ENCODE measurements around the gene PPP2R3C.

DNA sequence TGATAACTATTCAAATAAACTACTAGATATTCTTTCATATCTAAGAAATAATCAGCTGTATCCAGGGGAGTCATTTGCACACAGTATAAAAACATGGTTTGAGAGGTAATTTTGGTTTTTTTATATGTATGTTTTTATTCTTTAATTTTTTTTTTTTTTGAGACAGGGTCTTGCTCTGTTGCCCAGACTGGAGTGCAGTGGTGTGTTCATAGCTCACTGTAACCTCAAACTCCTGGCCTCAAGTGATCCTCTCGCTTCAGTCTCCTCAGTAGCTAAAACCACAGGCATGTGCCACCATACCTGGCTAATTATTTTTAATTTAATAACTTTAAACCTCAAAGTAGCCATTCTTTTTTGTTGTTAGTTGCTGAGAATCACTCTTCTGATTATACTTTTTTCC, 2.3 kb upstream of the PPP2R3C start:
- TF ChIP-seq IRF2 (CRISPR knock-in tag; IDR thresholded peaks at IDR 0.05) (no peak), ZNF549 (CRISPR knock-in tag; IDR thresholded peaks at IDR 0.05) (no peak), ZNF367 (CRISPR knock-in tag; IDR thresholded peaks at IDR 0.05; ENCODE audit: borderline replicate concordance) (no peak), PCBP2 (optimal IDR thresholded peaks at IDR 0.05; ENCODE audit: low read depth, low read length, poor library complexity, severe bottlenecking) (no peak), ZFY (CRISPR knock-in tag; IDR thresholded peaks at IDR 0.05) (no peak), ATM (IDR thresholded peaks at IDR 0.05; ENCODE audit: borderline replicate concordance) (no peak), MYNN (CRISPR knock-in tag; IDR thresholded peaks at IDR 0.05; ENCODE audit: low read depth) (no peak), SUZ12 (IDR thresholded peaks at IDR 0.05; ENCODE audit: low read depth, low read length) (no peak), ZFP37 (CRISPR knock-in tag; IDR thresholded peaks at IDR 0.05; ENCODE audit: borderline replicate concordance) (no peak), ERF (CRISPR knock-in tag; IDR thresholded peaks at IDR 0.05) (no peak), NR3C1 (CRISPR knock-in tag; IDR thresholded peaks at IDR 0.05) (no peak), EP300 (IDR thresholded peaks at IDR 0.05; ENCODE audit: low read depth in 2 of 2, low read length in 2 of 2) (no peak), EP300 (CRISPR knock-in tag; IDR thresholded peaks at IDR 0.05; ENCODE audit: borderline replicate concordance) (no peak)
- TF ChIP-seq, protein P1, sequence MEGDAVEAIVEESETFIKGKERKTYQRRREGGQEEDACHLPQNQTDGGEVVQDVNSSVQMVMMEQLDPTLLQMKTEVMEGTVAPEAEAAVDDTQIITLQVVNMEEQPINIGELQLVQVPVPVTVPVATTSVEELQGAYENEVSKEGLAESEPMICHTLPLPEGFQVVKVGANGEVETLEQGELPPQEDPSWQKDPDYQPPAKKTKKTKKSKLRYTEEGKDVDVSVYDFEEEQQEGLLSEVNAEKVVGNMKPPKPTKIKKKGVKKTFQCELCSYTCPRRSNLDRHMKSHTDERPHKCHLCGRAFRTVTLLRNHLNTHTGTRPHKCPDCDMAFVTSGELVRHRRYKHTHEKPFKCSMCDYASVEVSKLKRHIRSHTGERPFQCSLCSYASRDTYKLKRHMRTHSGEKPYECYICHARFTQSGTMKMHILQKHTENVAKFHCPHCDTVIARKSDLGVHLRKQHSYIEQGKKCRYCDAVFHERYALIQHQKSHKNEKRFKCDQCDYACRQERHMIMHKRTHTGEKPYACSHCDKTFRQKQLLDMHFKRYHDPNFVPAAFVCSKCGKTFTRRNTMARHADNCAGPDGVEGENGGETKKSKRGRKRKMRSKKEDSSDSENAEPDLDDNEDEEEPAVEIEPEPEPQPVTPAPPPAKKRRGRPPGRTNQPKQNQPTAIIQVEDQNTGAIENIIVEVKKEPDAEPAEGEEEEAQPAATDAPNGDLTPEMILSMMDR (CRISPR knock-in tag; IDR thresholded peaks at IDR 0.05), result no peak
- TF ChIP-seq, protein P2, sequence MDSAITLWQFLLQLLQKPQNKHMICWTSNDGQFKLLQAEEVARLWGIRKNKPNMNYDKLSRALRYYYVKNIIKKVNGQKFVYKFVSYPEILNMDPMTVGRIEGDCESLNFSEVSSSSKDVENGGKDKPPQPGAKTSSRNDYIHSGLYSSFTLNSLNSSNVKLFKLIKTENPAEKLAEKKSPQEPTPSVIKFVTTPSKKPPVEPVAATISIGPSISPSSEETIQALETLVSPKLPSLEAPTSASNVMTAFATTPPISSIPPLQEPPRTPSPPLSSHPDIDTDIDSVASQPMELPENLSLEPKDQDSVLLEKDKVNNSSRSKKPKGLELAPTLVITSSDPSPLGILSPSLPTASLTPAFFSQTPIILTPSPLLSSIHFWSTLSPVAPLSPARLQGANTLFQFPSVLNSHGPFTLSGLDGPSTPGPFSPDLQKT (CRISPR knock-in tag; IDR thresholded peaks at IDR 0.05; ENCODE audit: borderline replicate concordance), result no peak
